Measurements from ENCODE around the gene ELN.
"Not testable (repeated sequence)": the region's sequence is repeated elsewhere in the genome, so short reads cannot be mapped to it uniquely, and the experiment has no call there.

ELN gene

DNA sequence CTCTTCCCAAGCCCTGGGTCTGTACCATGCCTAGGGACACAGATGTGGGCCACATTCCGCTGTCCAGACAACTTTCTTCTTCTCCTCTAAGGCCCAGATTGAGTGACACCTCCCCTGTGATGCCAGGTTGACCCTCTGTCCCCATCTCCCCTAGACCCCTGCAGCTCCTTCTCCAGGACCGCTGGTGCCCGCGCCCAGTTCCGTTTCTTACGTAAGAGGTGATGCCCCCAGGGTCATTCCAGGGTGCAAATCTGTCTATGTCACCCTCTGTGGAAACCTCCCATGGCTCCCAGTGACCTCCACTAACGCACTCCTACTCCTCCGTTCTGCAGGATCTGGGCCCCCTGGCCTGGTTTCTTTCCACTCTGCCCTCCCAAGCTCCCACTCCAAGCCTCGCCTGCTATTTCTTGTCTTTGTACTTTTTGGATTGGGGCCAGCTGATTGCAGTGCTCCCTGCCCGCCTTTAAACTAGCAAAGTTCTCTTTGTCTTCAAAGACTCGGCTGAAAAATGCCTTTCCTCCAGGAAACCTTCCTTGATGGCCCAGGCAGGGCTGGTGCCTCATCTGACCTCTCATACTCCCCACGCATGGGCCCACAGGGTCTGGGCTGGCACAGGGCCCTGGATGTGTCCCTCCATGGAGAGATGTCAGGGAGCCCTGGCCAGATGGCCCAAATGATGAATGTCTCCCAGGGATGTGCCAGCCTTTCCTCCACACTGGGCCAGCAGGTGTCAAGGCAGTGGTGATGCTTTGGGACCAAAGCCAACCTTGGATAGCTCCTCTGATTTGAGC lies 21.3 kb upstream of the ELN start:
- ATAC-seq (ENCODE audit: low read depth) (no peak), DNase-seq (ENCODE audit: low spot score) (no peak)
- H3K36me3 ChIP-seq (ENCODE audit: low read depth): no peaks in the 10 kb centered on the region
- TF ChIP-seq, protein P1, sequence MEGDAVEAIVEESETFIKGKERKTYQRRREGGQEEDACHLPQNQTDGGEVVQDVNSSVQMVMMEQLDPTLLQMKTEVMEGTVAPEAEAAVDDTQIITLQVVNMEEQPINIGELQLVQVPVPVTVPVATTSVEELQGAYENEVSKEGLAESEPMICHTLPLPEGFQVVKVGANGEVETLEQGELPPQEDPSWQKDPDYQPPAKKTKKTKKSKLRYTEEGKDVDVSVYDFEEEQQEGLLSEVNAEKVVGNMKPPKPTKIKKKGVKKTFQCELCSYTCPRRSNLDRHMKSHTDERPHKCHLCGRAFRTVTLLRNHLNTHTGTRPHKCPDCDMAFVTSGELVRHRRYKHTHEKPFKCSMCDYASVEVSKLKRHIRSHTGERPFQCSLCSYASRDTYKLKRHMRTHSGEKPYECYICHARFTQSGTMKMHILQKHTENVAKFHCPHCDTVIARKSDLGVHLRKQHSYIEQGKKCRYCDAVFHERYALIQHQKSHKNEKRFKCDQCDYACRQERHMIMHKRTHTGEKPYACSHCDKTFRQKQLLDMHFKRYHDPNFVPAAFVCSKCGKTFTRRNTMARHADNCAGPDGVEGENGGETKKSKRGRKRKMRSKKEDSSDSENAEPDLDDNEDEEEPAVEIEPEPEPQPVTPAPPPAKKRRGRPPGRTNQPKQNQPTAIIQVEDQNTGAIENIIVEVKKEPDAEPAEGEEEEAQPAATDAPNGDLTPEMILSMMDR (IDR thresholded peaks at IDR 0.05; ENCODE audit: poor library complexity, severe bottlenecking): no peak
- H3K27me3 ChIP-seq (ENCODE audit: insufficient read depth, poor library complexity, severe bottlenecking): no peaks in the 10 kb centered on the region
- H3K4me1 ChIP-seq (ENCODE audit: insufficient read depth, poor library complexity, severe bottlenecking): peaks cover 14% of the 10 kb centered on the region
- H3K27ac ChIP-seq (ENCODE audit: poor library complexity, severe bottlenecking): no peak overlapping the region
- no peak overlapping the region for H3K4me3 ChIP-seq (ENCODE audit: severe bottlenecking)
- H3K9me3 ChIP-seq (ENCODE audit: severe bottlenecking): no peaks in the 10 kb centered on the region

DNA sequence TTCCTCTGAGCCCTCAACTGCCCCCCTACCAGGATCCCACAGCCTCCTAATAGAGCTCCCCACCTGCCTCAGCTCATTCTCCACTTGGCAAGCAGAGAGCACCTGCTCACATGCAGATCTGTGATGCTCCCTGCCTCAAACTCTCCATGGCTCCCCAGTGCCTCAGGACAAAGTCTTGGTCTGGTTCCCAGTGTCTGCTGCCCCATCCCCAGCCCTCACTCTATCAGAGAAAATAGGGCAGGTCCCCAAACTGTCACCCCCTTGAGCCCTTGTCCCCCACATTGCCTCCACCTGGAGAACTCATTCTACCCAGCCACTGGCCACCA lies 20.8 kb upstream of the ELN start:
- Histone ChIP-seq H3K9me3 (ENCODE audit: severe bottlenecking) (no peaks in the 10 kb centered on the region), H3K27ac (ENCODE audit: poor library complexity, severe bottlenecking) (no peak overlapping the region), H3K27me3 (ENCODE audit: insufficient read depth, poor library complexity, severe bottlenecking) (no peaks in the 10 kb centered on the region), H3K36me3 (ENCODE audit: low read depth) (no peaks in the 10 kb centered on the region), H3K4me1 (ENCODE audit: insufficient read depth, poor library complexity, severe bottlenecking) (peaks cover 11% of the 10 kb centered on the region), H3K4me3 (ENCODE audit: severe bottlenecking) (no peak overlapping the region)
- TF ChIP-seq, protein P1 (IDR thresholded peaks at IDR 0.05; ENCODE audit: poor library complexity, severe bottlenecking): no peak
- no peak for ATAC-seq (ENCODE audit: low read depth)
- DNase-seq (ENCODE audit: low spot score): no peak

DNA sequence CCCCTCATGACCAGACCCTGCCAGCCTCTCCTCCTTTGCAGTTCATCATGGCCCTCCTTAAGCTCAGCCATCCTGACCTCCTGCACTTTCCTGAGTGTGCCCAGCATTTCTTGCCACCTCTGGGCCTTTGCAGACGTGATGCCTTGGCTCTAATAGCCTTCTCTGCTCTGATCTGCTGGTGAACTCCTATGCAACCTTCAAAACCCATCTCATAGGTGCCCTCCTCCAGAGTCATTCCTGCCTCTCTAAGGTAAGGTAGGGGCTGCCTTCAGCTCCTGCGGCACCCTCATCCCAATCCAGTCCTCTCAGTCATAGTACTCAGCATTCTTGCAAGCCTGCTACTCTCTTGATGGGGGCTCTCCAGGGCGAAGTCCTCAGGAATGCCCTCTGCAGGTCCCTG lies 19.3 kb upstream of the ELN start:
- TF ChIP-seq, protein P1 (IDR thresholded peaks at IDR 0.05; ENCODE audit: poor library complexity, severe bottlenecking): no peak
- H3K9me3 ChIP-seq (ENCODE audit: severe bottlenecking): no peaks in the 10 kb centered on the region
- H3K27ac ChIP-seq (ENCODE audit: poor library complexity, severe bottlenecking): no peak overlapping the region
- DNase-seq (ENCODE audit: low spot score): no peak
- H3K27me3 ChIP-seq (ENCODE audit: insufficient read depth, poor library complexity, severe bottlenecking): no peaks in the 10 kb centered on the region
- H3K36me3 ChIP-seq (ENCODE audit: low read depth): no peaks in the 10 kb centered on the region
- no peak overlapping the region for H3K4me3 ChIP-seq (ENCODE audit: severe bottlenecking)
- no peak for ATAC-seq (ENCODE audit: low read depth)
- H3K4me1 ChIP-seq (ENCODE audit: insufficient read depth, poor library complexity, severe bottlenecking): peaks cover 13% of the 10 kb centered on the region

DNA sequence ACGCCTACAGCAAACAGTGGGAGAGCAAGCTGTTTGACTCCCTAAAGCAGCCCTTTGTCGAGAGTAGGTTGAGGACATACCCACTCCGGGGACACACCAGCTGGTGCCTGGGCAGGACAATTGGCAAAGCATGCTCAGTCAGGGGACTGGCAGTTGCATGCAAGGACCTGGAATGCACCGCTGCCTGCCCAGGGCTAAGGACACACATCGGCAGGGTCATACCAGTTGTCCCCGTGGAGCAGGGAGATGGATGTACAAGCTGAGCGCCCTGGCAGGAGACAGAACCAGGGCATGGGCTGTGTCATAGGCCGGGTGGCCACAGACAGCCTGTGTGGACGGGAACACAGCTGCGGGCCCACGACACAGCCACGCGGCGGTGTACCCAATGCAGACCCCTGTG lies 18.3 kb upstream of the ELN start:
- Histone ChIP-seq H3K36me3 (ENCODE audit: low read depth) (no peaks in the 10 kb centered on the region), H3K27me3 (ENCODE audit: insufficient read depth, poor library complexity, severe bottlenecking) (no peaks in the 10 kb centered on the region), H3K9me3 (ENCODE audit: severe bottlenecking) (no peaks in the 10 kb centered on the region), H3K27ac (ENCODE audit: poor library complexity, severe bottlenecking) (no peak overlapping the region), H3K4me1 (ENCODE audit: insufficient read depth, poor library complexity, severe bottlenecking) (peaks cover 13% of the 10 kb centered on the region), H3K4me3 (ENCODE audit: severe bottlenecking) (no peak overlapping the region)
- no peak for DNase-seq (ENCODE audit: low spot score)
- TF ChIP-seq, protein P1 (IDR thresholded peaks at IDR 0.05; ENCODE audit: poor library complexity, severe bottlenecking): no peak
- no peak for ATAC-seq (ENCODE audit: low read depth)

DNA sequence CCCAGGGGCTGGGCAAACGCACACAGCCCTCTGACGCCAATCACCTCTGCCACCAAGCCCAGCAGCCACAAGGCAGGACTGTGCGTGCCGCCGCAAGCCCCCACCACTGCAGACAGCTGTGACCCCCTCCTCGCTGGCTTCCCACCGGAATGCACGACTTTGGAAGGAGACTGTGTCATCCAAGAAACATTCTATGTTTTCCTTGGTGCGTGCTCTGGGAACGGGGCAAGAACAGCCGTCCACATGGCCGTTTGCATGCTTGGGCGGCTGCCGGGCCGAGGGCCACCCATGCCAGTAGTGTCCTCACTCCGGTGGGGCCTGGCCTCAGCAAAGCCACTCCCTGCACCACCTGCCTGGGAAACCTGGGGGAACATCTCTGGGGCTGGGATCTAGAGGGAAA lies 17.6 kb upstream of the ELN start:
- DNase-seq (ENCODE audit: low spot score) (no peak), ATAC-seq (ENCODE audit: low read depth) (no peak)
- no peak overlapping the region for H3K4me3 ChIP-seq (ENCODE audit: severe bottlenecking)
- TF ChIP-seq, protein P1 (IDR thresholded peaks at IDR 0.05; ENCODE audit: poor library complexity, severe bottlenecking): no peak
- H3K9me3 ChIP-seq (ENCODE audit: severe bottlenecking): no peaks in the 10 kb centered on the region
- no peaks in the 10 kb centered on the region for H3K27me3 ChIP-seq (ENCODE audit: insufficient read depth, poor library complexity, severe bottlenecking)
- H3K27ac ChIP-seq (ENCODE audit: poor library complexity, severe bottlenecking): no peak overlapping the region
- H3K36me3 ChIP-seq (ENCODE audit: low read depth): no peaks in the 10 kb centered on the region
- peaks cover 13% of the 10 kb centered on the region for H3K4me1 ChIP-seq (ENCODE audit: insufficient read depth, poor library complexity, severe bottlenecking)

DNA sequence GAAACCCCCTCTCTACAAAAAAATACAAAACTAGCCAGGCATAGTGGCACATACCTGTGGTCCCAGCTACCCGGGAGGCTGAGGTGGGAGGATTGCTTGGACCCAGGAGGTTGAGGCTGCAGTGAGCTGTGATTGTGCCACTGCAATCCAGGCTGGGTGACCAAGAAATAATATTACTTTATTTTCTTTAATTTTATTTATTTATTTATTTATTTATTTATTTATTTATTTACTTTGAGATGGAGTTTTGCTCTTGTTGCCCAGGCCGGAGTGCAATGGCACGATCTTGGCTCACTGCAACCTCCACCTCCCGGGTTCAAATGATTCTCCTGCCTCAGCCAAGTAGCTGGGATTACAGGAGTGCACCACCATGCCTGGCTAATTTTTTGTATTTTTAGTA lies 16.6 kb upstream of the ELN start:
- not testable (repeated sequence) for H3K9me3 ChIP-seq (ENCODE audit: severe bottlenecking); H3K27me3 ChIP-seq (ENCODE audit: insufficient read depth, poor library complexity, severe bottlenecking); ATAC-seq (ENCODE audit: low read depth); H3K4me3 ChIP-seq (ENCODE audit: severe bottlenecking); H3K36me3 ChIP-seq (ENCODE audit: low read depth); DNase-seq (ENCODE audit: low spot score); H3K27ac ChIP-seq (ENCODE audit: poor library complexity, severe bottlenecking)
- peaks cover 13% of the 10 kb centered on the region for H3K4me1 ChIP-seq (ENCODE audit: insufficient read depth, poor library complexity, severe bottlenecking)
